LNCAP (cell line): ENCODE data around the gene CACNA2D4.

ENCODE experiments used
- CTCF ChIP-seq: fragments of 450-650 bp; IDR thresholded peaks from 2 replicates; pipeline ENCODE4 v1.5.1; 2017; ENCODE audit warnings: mild to moderate bottlenecking

The CACNA2D4 gene

GRCh38 chr12:1779783-1780182, 138.7 kb downstream of the CACNA2D4 start:
- TF ChIP-seq CTCF = no peak

GRCh38 chr12:1778911-1779310, 139.5 kb downstream of the CACNA2D4 start:
- no peak for TF ChIP-seq CTCF

DNA sequence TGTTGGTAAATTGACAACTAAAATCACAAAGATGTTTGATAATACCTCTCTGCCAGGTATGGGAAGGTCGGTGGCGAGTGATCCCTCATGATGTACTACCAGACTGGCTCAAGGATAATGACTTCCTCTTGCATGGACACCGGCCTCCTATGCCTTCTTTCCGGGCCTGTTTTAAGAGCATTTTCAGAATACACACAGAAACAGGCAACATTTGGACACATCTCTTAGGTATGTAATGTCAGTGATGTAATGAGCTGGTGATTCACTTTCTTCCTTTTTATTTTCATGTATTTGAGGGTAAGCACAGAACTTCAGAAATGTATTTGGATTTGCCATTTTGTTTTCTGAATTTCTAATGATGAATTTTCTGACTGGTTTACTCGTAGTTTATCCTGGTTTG, 140.7 kb downstream of the CACNA2D4 start:
- TF ChIP-seq CTCF = no peak

DNA sequence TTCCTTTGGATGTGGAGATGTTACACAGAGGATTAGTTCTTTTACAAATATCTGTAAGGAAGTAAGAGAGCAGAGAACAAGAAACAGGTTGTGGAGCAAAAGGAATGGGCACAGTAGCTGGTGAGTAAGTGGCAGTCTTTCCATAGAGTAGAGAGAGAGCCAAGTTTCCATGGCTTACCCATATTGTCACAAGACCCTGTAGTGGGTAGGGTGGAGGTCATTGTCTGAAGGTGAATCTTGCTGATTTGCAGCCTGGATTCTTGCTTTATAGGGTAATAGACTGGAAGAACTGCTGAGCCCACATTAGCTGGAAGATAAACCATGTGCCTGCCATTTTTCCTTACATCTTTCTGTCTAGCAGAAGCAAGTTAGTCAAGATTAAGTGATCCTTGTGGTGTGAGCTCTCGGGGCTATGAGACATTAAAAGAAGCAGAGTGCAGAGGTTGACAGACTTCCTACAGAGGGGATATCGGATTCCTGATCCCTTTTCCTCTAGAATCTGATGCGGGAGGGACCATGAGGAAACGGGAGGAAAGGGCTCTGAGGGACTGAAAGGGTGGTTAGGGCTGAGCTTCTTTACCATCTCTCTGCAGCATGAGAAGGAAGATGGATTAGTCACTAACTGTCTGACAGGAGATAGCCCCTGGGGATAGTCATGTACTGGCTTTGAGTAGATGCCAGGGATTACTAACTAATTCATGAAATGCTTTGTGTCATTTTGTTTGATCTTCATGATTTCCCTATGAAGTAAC, 142.1 kb downstream of the CACNA2D4 start:
- no peak for TF ChIP-seq CTCF

GRCh38 chr12:1773937-1774655, 144.4 kb downstream of the CACNA2D4 start:
- no peak for TF ChIP-seq CTCF

DNA sequence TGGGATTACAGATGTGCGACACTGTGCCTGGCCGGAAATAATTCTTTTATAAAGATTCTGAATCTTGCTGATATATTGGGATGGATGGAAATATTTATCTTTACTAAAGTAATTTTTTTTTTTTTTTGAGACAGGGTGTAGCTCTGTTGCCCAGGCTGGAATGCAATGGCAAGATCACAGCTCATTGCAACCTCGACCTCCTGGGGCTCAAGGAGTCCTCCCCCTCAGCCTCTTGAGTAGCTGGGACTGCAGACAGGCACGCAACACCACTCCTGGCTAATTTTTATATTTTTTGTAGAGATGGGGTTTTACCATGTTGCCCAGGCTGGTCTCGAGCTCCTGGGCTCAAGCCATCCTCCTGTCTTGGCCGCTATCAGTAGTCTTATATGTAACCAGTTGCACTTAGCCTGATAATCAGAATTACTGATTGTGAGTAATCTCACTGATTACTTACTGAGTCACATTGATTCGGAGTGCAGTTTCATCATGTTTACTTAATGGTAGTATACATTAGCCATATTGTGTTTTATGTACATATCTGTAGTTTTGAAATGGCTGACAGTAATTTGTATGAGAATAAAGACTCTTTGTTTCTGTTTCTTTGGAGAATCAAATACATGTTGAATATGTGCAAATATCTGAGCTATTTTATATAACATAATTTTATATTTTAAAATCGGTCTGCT, 148.5 kb downstream of the CACNA2D4 start:
- TF ChIP-seq CTCF = no peak

DNA sequence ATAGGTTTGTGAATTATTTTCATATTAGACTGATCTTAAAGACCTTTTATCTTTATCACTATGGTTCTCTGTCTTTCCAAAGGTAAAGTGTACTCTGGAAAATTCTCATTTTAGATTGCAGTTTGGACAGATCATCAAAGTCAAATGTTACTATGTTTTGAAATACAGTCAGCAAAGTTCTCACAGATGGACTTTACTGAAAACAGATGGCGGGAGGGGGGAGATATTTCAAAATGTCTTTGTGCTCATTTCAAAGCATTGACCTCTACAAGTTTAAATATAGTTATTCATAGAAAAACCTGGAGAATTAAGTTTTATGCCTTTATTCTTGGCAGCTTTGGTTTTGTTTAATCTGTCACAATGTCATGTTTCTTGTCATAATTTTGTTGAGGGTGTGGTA, 149.8 kb downstream of the CACNA2D4 start:
- TF ChIP-seq CTCF = no peak
